HG02642 (cell line): ENCODE data around the gene TMEM163.

Experiments used
- ATAC-seq: cut with Tn5 transposase; IDR thresholded peaks from one replicate; pipeline ENCODE4 v1.9.1; 2021; ENCODE audit warnings: mild to moderate bottlenecking; ENCODE audit not compliant: unreplicated experiment, poor library complexity

The TMEM163 gene

GRCh38 chr2:134465228-134466105 lies 253.3 kb downstream of the TMEM163 start:
- no peak for ATAC-seq

DNA sequence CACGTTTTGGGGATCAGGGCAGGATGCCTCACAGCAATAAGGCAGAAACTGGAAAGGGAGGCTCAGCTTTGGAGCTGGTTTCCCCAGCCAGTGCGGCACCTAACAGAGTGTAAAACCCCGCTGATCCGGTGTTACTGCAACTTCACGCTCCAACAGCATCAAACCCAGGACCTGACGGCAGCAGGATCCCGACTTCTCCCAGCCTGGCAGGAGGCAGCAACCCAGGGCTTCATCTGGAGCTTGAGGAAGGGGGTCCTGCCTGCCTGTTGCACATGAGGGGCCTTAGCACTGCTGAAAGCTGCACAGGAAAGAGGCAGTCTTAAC lies 255.1 kb downstream of the TMEM163 start:
- ATAC-seq: no peak

- no peak for ATAC-seq
Measured at GRCh38 chr2:134462791-134463698, 255.8 kb downstream of the TMEM163 start.

DNA sequence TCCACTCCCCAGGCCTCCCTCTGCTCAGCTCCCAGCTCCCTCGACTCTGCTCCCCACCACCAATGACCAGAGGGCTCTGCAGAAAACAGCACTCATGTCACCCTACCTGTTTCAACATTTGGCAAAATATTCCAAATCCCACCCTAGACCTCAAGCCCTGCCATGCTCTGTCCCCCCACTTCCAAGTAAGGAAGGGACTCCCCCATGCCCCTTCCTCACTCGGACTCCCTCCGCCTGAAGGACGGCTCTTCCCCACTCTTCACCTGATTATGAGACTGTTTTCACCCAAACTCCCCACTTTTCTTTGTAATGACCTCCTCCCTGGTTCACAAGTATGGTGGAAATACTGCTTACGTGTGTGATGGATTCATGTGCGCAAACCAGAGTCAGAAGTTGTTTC lies 256.5 kb downstream of the TMEM163 start:
- no peak for ATAC-seq

- no peak for ATAC-seq
Measured at GRCh38 chr2:134461511-134461910, 257.3 kb downstream of the TMEM163 start.

- peak; percentile 74 for ATAC-seq
Measured at GRCh38 chr2:134460583-134460998, 258.2 kb downstream of the TMEM163 start.

DNA sequence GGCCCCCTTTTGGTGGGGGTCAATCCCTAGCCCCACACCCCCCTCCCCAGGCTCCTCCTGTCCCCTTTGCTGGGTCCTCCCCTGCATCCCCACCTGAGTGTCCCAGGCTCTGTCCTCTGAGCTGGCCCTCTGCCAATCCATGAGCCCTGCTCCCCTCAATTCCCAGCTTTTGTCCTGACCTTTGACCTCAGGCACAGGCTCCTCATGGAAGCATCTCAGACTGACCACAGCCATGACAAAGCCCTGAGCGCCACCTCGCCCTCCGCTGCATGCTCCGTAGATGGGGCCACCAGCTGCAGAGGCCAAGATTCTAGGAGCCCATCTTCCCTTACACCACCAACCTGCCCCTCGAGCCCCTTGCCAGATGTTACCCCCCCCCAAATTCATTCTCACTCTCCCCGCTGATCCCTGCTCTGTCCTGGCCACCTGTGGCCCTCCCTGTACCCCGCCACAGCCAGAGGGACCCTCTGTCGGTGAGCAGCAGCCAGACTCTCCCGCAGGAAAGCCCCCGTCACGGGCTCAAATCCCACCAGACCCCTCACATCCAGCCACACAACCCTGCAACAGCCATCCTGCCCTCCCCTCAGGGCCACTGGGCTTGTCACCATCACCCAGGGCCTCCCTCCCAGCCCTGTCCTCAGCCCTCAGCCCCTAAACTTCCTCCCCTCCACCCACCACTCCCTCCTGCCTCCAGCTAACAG lies 258.9 kb downstream of the TMEM163 start:
- no peak for ATAC-seq

DNA sequence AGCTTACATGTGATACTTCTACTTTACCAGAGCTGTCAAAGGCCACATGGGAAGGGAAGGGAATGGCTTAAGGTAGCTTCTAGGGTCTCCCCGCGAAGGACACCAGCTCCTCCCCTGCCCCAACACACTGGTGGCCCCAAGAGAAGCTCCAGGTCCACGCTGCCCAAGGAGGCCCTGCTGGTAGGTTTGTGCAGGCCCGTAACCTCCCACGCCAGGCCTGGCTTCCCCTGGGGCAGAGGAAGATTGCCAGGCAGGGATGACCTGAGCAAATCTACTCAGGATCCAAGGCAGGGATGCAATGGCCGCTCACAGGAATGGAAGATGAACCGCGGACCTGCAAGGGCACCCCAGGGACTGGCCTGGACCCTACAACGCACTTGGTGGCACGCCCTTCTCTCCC lies 259.9 kb downstream of the TMEM163 start:
- no peak for ATAC-seq

- ATAC-seq: no peak
Measured at GRCh38 chr2:134458473-134458853, 260.3 kb downstream of the TMEM163 start.

GRCh38 chr2:134457765-134458472 lies 260.9 kb downstream of the TMEM163 start:
- ATAC-seq: no peak

GRCh38 chr2:134457353-134457752 lies 261.4 kb downstream of the TMEM163 start:
- no peak for ATAC-seq

GRCh38 chr2:134455426-134455825 lies 263.4 kb downstream of the TMEM163 start:
- ATAC-seq: no peak

GRCh38 chr2:134454931-134455330 lies 263.9 kb downstream of the TMEM163 start:
- no peak for ATAC-seq

DNA sequence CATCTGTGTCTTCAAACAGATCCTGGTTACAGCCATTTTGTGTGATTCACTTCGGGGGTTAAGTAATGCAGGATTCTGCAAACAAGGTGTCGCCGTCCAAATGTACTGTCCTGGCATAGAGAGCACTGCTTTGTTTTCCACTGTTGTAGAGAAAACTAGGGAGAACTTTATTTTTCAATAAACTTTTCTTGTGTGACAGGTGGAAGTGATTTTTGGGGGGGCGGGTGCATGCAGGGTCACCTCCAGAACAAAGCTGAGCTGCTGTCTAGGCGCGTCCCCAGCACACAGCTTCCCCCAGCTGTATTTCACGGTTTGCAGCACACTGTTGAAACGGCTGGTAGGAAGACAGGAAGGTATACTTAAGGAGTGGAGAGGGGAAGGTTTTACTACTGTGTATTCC lies 264.4 kb downstream of the TMEM163 start:
- no peak for ATAC-seq

- ATAC-seq: no peak
Measured at GRCh38 chr2:134453973-134454372, 264.8 kb downstream of the TMEM163 start.

- no peak for ATAC-seq
Measured at GRCh38 chr2:134453476-134453875, 265.3 kb downstream of the TMEM163 start.

DNA sequence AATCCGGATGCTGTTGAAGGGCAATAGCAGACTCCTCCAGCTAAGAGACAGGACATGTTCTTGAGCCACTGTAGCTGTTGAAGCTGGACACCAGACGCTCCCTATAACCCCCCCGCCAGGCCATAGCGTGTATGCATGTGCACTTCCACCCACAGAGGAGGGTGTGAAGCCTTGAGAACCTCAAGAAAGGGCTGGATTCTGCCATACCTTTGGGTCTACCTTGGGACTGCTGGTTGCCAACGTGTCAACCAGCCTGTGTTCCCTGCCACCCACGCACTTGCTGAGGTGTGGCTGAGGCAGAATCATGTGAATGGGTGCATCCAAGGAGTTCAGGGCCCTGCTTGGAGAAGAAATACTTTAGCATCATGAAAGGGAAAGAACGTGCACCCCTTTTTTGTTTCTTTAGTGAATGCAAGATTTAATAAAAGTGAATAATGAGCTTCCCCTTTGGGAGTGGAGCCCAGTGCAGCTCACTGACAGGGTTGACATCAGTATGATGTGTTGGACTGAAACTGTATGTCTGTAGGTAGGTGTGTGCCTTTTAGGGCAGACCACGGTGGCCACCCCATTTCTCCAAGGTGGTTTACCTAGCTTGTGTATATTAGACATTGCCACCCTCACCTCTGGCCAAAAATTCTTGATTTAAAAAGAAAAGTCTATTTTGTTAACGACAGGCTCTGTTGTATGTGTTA lies 266.6 kb downstream of the TMEM163 start:
- ATAC-seq: no peak

- ATAC-seq: no peak
Measured at GRCh38 chr2:134451347-134451630, 267.5 kb downstream of the TMEM163 start.

DNA sequence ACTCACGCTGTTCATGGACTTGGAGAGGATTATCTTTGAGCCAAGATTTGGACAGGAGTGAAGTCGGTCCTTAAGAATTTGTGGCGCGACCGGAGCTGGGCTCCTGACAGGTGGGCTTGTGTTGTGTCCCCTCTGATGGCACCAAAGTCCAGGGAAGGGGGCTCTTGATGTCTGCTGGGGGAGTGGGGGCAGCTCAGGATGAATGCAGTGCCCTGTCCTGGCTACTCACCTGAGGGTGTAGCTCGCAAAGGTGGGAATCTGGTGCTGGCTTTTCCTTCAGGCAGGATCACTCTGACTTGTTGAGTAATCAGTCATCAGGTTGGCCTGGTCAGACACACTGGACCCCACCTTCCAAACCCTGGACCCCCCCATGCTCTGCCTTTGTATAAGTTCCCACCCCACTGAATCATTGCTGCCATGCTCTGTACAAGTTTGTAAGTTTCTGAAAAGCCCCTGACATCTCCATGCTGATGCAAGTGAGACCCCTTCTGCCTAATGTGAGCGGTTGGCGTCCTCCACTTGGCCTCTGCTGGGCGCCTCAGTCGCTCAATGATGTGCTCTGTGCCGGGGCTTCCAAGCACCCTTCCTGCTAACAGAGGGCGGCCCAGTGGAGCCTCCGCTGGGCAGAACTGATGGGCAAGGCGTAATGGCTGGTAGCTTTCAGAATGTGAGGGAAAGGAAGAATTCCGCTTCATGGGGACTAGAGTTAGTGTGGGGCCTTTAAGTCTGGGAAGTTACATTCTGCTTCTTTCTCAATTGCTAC lies 268.9 kb downstream of the TMEM163 start:
- ATAC-seq: no peak
